Pulmonary artery endothelial cell (primary cell): Measurements from ENCODE around the gene NCR2. TPM values are rescaled to one million over a fixed set of nuclear protein-coding genes. Genes with fewer than 3 reads are reported as not detected.
"Not testable (repeated sequence)": the region's sequence is repeated elsewhere in the genome, so short reads cannot be mapped to it uniquely, and the experiment has no call there.

ENCODE experiments used
- DNase-seq: peaks from one replicate; pipeline ENCODE4 v3.0.0-alpha.2; 2011; ENCODE audit warnings: low read depth, low spot score
- total RNA-seq: library from RNA; depleted of rRNA; stranded (reverse); fragments of >200 nt; gene quantifications from 2 replicates; pipeline ENCODE4 v1.2.3, GENCODE V29; 2014

NCR2 gene
- total RNA-seq = not detected in 2 replicates

GRCh38 chr6:41335296-41335695 is at the start of gene NCR2:
Gene NCR2, plus strand, starts transcription at chr6:41335608. Its CDS starts 269 bp downstream, at chr6:41335877.
- DNase-seq = no peak

GRCh38 chr6:41286544-41287346 is 48.7 kb upstream of the NCR2 start, which contains the start of gene TREM1:
Gene TREM1, minus strand, starts transcription at chr6:41286682. Its CDS starts 27 bp downstream, at chr6:41286655.
- no peak for DNase-seq

GRCh38 chr6:41288030-41288753 is 47.2 kb upstream of the NCR2 start:
- DNase-seq = no peak

- no peak for DNase-seq
Observed at GRCh38 chr6:41288754-41289129, 46.7 kb upstream of the NCR2 start.

GRCh38 chr6:41289815-41290214 is 45.6 kb upstream of the NCR2 start:
- DNase-seq = no peak

GRCh38 chr6:41291717-41292116 is 43.7 kb upstream of the NCR2 start:
- DNase-seq = no peak

GRCh38 chr6:41294214-41294872 is 41.1 kb upstream of the NCR2 start:
- DNase-seq = no peak

- DNase-seq = not testable (repeated sequence)
Observed at GRCh38 chr6:41297248-41297647, 38.2 kb upstream of the NCR2 start.

- no peak for DNase-seq
Observed at GRCh38 chr6:41298785-41299502, 36.5 kb upstream of the NCR2 start.

- DNase-seq = no peak
Observed at GRCh38 chr6:41302638-41303037, 32.8 kb upstream of the NCR2 start.

- DNase-seq = peak; percentile 15
Observed at GRCh38 chr6:41306187-41306854, 29.1 kb upstream of the NCR2 start.

GRCh38 chr6:41315203-41315602 is 20.2 kb upstream of the NCR2 start:
- no peak for DNase-seq

GRCh38 chr6:41315943-41316620 is 19.3 kb upstream of the NCR2 start:
- no peak for DNase-seq

- no peak for DNase-seq
Observed at GRCh38 chr6:41318261-41318653, 17.2 kb upstream of the NCR2 start.

- DNase-seq = peak; percentile 27
Observed at GRCh38 chr6:41318654-41319565, 16.5 kb upstream of the NCR2 start.

- no peak for DNase-seq
Observed at GRCh38 chr6:41321183-41321582, 14.2 kb upstream of the NCR2 start.

GRCh38 chr6:41325446-41326066 is 9.9 kb upstream of the NCR2 start:
- DNase-seq = no peak

- DNase-seq = no peak
Observed at GRCh38 chr6:41326092-41326491, 9.3 kb upstream of the NCR2 start.

GRCh38 chr6:41327177-41327576 is 8.2 kb upstream of the NCR2 start:
- no peak for DNase-seq
